Measurements from ENCODE around the gene ABCF2.
A peak's percentile ranks its signal among the peaks of the same experiment; 100 is the strongest.

Gene ABCF2

DNA sequence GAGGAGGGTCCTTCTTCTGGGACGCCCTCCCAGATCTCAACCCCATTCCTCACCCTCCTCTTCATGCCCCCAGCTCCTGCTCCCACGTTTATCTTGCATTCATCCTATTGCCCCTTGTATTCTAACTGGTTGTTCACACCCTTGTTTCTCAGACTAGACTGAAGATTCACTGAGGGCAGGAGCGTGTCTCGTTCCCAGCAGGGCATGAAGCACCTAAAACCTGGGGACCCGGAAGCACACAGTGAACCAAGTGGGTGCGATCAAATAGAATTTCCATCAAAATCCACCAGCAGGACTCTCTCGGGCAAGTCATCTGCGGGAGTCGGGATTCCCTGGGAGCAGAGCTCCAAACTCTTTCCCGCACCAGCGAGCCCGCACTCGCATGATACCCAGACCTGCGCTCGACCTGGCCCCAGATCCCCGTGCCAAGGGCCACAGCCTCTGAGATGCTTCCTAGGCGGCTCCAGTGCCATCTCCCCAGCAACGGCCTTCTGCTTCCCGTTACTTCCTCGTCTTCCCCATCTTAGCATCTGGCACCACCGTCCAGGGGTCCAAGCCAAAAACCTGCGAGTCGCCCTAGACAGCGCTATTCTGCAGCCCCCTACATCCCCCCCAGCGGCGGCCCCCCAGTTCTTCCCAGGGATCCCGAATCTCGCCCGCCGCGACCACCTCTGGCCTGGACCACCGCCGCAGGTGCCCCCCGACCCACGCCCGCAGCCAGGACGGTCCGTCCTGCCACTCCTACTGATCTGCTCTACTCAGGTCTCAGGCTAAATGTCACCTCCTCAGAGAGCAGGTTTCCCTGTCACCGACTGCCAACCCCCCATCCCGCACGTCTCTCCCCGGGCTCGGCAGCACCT, 53.4 kb downstream of the ABCF2 start:
- no peak for ATAC-seq (ENCODE audit: low read depth)
- H3K27me3 ChIP-seq (ENCODE audit: insufficient read depth, poor library complexity, severe bottlenecking) = peaks cover 34% of the 10 kb centered on the region
- H3K27ac ChIP-seq (ENCODE audit: poor library complexity, severe bottlenecking) = no peak overlapping the region
- H3K4me1 ChIP-seq (ENCODE audit: insufficient read depth, poor library complexity, severe bottlenecking) = no peaks in the 10 kb centered on the region
- TF ChIP-seq, protein P1, sequence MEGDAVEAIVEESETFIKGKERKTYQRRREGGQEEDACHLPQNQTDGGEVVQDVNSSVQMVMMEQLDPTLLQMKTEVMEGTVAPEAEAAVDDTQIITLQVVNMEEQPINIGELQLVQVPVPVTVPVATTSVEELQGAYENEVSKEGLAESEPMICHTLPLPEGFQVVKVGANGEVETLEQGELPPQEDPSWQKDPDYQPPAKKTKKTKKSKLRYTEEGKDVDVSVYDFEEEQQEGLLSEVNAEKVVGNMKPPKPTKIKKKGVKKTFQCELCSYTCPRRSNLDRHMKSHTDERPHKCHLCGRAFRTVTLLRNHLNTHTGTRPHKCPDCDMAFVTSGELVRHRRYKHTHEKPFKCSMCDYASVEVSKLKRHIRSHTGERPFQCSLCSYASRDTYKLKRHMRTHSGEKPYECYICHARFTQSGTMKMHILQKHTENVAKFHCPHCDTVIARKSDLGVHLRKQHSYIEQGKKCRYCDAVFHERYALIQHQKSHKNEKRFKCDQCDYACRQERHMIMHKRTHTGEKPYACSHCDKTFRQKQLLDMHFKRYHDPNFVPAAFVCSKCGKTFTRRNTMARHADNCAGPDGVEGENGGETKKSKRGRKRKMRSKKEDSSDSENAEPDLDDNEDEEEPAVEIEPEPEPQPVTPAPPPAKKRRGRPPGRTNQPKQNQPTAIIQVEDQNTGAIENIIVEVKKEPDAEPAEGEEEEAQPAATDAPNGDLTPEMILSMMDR (IDR thresholded peaks at IDR 0.05; ENCODE audit: poor library complexity, severe bottlenecking) = no peak
- DNase-seq (ENCODE audit: low spot score) = no peak
- no peaks in the 10 kb centered on the region for H3K9me3 ChIP-seq (ENCODE audit: severe bottlenecking)
- H3K36me3 ChIP-seq (ENCODE audit: low read depth) = no peaks in the 10 kb centered on the region
- H3K4me3 ChIP-seq (ENCODE audit: severe bottlenecking) = no peak overlapping the region

DNA sequence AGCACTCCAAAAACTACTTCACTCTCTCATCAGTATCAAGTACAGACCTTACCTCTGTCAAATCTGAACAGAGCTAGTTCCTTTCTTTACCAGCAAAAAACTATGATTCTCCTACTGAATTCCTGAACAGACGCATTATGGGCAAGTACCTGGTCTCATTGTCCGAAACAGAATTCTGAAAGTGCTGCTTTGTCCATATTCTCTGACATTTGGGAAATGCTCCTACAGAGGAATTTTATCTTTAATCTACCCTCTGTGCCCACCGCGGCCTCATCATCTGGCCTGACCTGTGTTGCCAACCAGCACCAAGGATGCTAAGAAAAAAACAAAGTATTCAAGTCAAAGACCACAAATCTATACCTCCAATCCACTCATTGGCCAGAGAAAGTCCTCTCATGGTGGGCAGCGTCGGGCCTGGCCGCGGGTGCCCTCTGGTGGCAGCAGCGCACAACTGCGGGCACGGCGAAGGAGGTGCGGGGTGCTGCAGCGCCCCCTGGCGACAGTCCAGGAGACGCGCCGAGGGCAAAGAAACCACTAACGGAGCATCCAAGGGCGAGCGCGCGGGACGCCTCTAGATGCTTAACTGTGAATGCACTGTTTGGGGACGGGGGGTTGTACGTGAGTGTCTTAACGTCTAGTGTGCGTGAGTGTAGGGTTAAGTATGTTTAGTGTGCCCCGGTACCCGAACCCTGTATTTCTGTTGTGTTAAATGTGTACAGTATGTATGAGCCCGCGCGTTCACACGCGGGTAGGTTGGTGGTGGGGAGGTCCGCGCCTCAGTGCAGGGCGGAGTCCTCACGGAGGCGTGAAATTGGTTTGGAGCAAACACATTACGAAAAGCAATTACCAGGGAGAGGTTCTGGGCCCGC, 54.5 kb downstream of the ABCF2 start:
- peaks cover 43% of the 10 kb centered on the region for H3K27me3 ChIP-seq (ENCODE audit: insufficient read depth, poor library complexity, severe bottlenecking)
- no peaks in the 10 kb centered on the region for H3K9me3 ChIP-seq (ENCODE audit: severe bottlenecking)
- no peaks in the 10 kb centered on the region for H3K36me3 ChIP-seq (ENCODE audit: low read depth)
- no peak for DNase-seq (ENCODE audit: low spot score)
- H3K27ac ChIP-seq (ENCODE audit: poor library complexity, severe bottlenecking) = no peak overlapping the region
- TF ChIP-seq, protein P1 (IDR thresholded peaks at IDR 0.05; ENCODE audit: poor library complexity, severe bottlenecking) = peak; percentile 100
- peak; percentile 63 for ATAC-seq (ENCODE audit: low read depth)
- no peak overlapping the region for H3K4me3 ChIP-seq (ENCODE audit: severe bottlenecking)
- no peaks in the 10 kb centered on the region for H3K4me1 ChIP-seq (ENCODE audit: insufficient read depth, poor library complexity, severe bottlenecking)

DNA sequence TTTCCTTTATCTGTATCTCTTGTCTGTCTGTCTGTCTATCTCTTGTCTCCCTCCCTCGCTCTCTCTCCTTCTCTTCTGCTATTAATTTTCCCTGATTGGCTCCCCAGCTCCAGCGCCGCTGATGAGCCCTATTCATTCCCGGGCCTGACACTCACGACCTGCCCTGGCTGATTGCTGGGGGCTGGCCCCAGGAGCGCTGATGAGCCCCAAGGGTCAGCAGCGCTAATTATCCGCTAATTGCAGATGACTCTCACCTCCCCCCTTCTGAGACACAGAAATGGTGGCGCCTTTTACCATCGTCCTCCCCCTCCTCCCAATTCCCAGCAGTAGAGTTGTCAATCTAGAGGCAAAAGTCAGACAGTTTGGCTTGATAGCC, 58.2 kb downstream of the ABCF2 start:
- no peaks in the 10 kb centered on the region for H3K4me1 ChIP-seq (ENCODE audit: insufficient read depth, poor library complexity, severe bottlenecking)
- H3K27me3 ChIP-seq (ENCODE audit: insufficient read depth, poor library complexity, severe bottlenecking) = peaks cover 73% of the 10 kb centered on the region
- DNase-seq (ENCODE audit: low spot score) (no peak), ATAC-seq (ENCODE audit: low read depth) (no peak)
- H3K36me3 ChIP-seq (ENCODE audit: low read depth) = no peaks in the 10 kb centered on the region
- no peak overlapping the region for H3K27ac ChIP-seq (ENCODE audit: poor library complexity, severe bottlenecking)
- TF ChIP-seq, protein P1 (IDR thresholded peaks at IDR 0.05; ENCODE audit: poor library complexity, severe bottlenecking) = no peak
- no peaks in the 10 kb centered on the region for H3K9me3 ChIP-seq (ENCODE audit: severe bottlenecking)
- H3K4me3 ChIP-seq (ENCODE audit: severe bottlenecking) = no peak overlapping the region

DNA sequence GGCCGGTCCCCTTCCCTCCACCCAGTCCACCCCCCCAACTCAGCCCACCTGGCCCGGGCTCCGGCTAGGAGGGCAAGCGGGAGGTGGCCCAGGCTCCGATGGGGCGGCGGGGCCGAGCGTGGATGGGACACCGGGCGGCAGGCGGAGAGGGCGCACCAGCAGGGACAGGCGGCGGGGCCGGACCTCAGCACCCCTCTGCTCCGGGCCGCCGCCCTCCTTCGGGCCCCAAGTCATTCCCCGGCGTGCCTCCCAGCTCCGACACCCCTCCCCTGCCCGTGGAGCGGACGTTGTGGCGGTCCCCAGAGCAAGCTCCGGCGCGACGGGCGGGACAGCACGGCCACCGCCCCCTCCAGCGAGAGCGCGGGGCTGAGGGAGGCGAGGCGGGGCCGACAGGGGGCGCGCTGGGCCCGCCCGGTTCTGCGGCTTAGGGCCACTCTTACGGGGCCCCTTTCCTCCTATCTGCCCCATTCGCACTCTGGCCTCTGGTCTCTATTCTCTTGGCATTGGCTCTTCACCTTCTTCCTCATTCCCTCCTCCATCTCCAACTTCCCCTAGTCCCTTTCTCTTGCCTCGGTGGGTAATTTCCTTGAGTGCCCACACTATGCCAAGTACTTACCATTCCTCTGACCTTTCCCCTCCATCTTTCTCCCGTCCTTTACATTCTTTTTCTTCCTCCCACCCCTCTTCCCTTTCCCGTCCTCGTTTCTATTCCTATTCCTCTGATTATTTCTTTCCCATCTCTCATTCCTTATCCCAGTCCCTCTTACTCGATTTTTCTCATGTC, 58.8 kb downstream of the ABCF2 start:
- H3K4me1 ChIP-seq (ENCODE audit: insufficient read depth, poor library complexity, severe bottlenecking) = no peaks in the 10 kb centered on the region
- H3K27ac ChIP-seq (ENCODE audit: poor library complexity, severe bottlenecking) = no peak overlapping the region
- peak overlapping the region; percentile 37 for H3K4me3 ChIP-seq (ENCODE audit: severe bottlenecking)
- peaks cover 71% of the 10 kb centered on the region for H3K27me3 ChIP-seq (ENCODE audit: insufficient read depth, poor library complexity, severe bottlenecking)
- TF ChIP-seq, protein P1 (IDR thresholded peaks at IDR 0.05; ENCODE audit: poor library complexity, severe bottlenecking) = peak; percentile 72
- H3K36me3 ChIP-seq (ENCODE audit: low read depth) = no peaks in the 10 kb centered on the region
- ATAC-seq (ENCODE audit: low read depth) = peak; percentile 54
- DNase-seq (ENCODE audit: low spot score) = no peak
- H3K9me3 ChIP-seq (ENCODE audit: severe bottlenecking) = no peaks in the 10 kb centered on the region
